HG02588 (cell line): ENCODE data around the gene PPM1F.

ENCODE experiments used
- ATAC-seq: cut with Tn5 transposase; IDR thresholded peaks from one replicate; pipeline ENCODE4 v1.9.1; 2021; ENCODE audit warnings: mild to moderate bottlenecking, moderate library complexity; ENCODE audit not compliant: unreplicated experiment

Gene PPM1F

GRCh38 chr22:21952586-21953571, at the start of gene PPM1F:
TSS of gene PPM1F (minus strand) at chr22:21952848. CDS start at chr22:21946048, 6,800 bp downstream.
- peak; percentile 62 for ATAC-seq

- no peak for ATAC-seq
Observed at GRCh38 chr22:22001664-22002525, 49.2 kb upstream of the PPM1F start.

- ATAC-seq, result no peak
Observed at GRCh38 chr22:21998595-21999247, 46.1 kb upstream of the PPM1F start.

GRCh38 chr22:21996175-21996720, 43.6 kb upstream of the PPM1F start:
- ATAC-seq, result no peak

GRCh38 chr22:21995660-21996059, 43.0 kb upstream of the PPM1F start:
- ATAC-seq, result no peak

- ATAC-seq, result no peak
Observed at GRCh38 chr22:21994881-21995444, 42.3 kb upstream of the PPM1F start.

- no peak for ATAC-seq
Observed at GRCh38 chr22:21992593-21993237, 40.1 kb upstream of the PPM1F start.

GRCh38 chr22:21991774-21992173, 39.1 kb upstream of the PPM1F start:
- ATAC-seq, result no peak

- ATAC-seq, result no peak
Observed at GRCh38 chr22:21991304-21991596, 38.6 kb upstream of the PPM1F start.

- ATAC-seq, result no peak
Observed at GRCh38 chr22:21990445-21991303, 38.0 kb upstream of the PPM1F start.

- no peak for ATAC-seq
Observed at GRCh38 chr22:21989049-21989448, 36.4 kb upstream of the PPM1F start.

- ATAC-seq, result no peak
Observed at GRCh38 chr22:21985214-21985613, 32.6 kb upstream of the PPM1F start.

GRCh38 chr22:21984793-21985192, 32.1 kb upstream of the PPM1F start:
- ATAC-seq, result no peak

GRCh38 chr22:21982338-21982965, 29.8 kb upstream of the PPM1F start, which contains the start of gene TOP3B:
TSS of gene TOP3B (minus strand) at chr22:21982787. CDS start at chr22:21975709, 7,078 bp downstream.
- peak; percentile 69 for ATAC-seq

- ATAC-seq, result no peak
Observed at GRCh38 chr22:21981874-21982273, 29.2 kb upstream of the PPM1F start.

- no peak for ATAC-seq
Observed at GRCh38 chr22:21980547-21980946, 27.9 kb upstream of the PPM1F start.

- no peak for ATAC-seq
Observed at GRCh38 chr22:21978564-21979386, 26.1 kb upstream of the PPM1F start.

- no peak for ATAC-seq
Observed at GRCh38 chr22:21977814-21978213, 25.2 kb upstream of the PPM1F start.
